Nasal cavity respiratory epithelium epithelial cell of viscerocranial mucosa (primary cell): ENCODE measurements around the gene PPP1R10. TPM values are rescaled to one million over a fixed set of nuclear protein-coding genes. Genes with fewer than 3 reads are reported as not detected.

Experiments
- total RNA-seq: library from RNA; depleted of rRNA; stranded (reverse); fragments of >200 nt; gene quantifications from 2 replicates; pipeline ENCODE4 v1.2.3, GENCODE V29; 2014

Gene PPP1R10
- 16.4 and 22.2 TPM in 2 replicates for total RNA-seq

DNA sequence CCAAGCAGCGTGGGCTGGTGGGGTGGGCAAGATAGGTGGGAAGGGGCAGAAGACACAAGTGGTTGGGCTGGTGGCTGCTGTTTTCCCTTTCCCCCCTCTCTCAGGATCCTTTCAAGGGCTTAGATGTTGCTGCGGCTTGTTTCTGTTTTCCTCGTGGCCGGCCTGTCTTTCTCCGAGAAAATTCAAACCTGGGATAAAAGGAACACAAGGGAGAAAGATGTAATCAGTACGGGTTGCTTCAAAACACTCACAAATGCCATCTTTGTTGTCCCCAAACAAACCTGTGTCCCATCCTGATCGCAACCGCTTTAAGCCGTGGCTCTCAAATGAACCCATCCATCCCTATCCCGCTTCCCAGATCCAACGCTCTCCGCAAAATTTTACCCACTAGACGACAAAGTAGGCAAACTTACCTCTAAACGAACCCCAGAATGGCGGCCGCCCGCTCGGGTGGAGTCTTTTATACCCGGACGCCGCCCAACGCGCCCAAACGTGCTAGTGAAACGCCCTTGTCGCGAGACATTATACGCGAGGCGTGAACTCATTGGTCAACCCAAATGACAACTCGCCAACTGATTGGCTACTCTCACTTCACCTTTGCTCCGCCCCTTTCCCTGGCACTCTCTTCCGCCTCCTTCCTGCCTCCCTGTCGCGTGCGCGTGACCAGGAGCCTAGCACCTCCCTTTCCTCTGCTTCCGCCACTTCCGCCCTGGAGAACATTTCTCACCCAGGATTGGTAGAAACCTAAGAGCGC lies at the start of gene PPP1R10:
TSS of gene PPP1R10 (minus strand) at position 433 of the 754 bp plus-strand sequence. CDS start 7,299 bp downstream, outside the sequence.

DNA sequence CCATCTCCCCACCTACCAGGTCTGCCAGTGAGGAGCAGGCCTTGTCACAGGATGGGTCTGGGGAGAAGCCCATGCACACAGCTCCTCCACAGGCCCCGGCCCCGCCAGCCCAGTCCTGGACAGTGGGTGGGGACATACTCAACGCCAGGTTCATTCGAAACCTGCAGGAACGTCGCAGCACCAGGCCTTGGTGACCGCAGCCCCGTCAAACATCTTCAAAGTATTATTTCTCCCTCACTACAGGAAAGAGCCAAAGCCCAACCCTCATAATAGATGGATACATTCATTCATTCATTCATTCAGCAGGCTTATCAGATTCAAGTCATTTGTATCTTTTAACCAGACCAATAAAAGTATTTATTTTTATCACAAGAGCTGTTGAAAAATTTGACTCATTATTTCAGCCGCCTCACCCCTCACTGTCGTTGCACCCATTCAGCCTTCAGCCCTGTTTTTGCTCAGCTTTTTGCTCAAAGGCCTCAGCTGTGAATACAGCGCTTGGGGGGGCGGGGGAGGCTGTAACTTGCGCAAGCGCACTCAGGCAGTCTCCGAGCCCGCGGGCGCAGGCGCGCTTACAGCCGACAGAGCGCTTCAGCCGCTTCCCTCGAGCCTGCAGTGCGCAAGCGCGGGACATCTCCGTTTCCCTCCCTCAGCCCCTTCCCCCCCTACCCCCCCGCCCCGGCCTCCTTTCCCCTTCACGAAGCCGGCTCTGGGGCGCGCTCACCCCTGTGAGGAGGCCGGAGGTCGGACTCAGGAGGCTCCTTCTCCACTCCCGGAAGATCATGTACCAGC lies 29.6 kb upstream of the PPP1R10 start, which contains the start of gene C6orf136:
TSS of gene C6orf136 (plus strand) at position 684 of the 792 bp plus-strand sequence. CDS start at position 783, 99 bp downstream.

DNA sequence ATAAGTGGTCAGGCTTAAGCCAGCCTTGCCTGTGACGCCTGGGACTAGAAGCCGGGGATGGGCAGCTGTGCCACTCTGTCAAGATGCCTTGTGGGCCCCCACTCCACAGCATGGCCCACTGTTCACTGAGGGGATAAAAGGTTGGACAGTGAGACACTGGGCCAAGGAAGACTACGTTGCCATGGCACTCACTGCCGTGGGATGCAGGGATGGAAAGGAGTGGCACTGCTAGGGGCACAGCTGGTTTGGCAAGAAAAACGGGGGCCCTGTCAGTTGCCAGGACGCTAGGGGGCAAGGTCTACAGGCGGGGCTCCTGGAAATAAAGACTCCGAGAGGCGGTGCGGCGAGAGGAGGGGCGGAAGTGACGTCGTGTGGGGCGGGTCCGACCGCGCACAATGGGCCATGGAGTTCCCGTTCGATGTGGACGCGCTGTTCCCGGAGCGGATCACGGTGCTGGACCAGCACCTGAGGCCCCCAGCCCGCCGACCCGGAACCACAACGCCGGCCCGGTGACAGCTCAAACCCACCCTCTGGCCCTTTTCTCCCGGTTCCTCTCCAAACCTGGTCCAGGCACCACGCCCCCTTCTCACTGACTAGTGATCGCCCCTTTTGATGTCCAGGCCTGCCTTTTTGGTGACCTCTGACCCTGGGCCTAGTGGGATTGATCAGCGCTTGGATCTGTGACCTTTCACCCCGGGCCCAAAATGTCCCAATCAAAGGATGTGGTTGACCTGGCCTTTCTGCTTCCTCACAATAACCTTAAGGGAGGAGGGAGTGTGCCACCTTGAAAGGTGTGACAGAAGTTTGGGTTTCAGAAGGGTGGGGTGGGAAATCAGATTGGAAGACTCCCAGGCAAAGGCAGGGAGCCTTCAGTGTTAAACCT lies 9.7 kb upstream of the PPP1R10 start, which contains the start of gene ATAT1:
TSS of gene ATAT1 (plus strand) at position 391 of the 883 bp plus-strand sequence.

DNA sequence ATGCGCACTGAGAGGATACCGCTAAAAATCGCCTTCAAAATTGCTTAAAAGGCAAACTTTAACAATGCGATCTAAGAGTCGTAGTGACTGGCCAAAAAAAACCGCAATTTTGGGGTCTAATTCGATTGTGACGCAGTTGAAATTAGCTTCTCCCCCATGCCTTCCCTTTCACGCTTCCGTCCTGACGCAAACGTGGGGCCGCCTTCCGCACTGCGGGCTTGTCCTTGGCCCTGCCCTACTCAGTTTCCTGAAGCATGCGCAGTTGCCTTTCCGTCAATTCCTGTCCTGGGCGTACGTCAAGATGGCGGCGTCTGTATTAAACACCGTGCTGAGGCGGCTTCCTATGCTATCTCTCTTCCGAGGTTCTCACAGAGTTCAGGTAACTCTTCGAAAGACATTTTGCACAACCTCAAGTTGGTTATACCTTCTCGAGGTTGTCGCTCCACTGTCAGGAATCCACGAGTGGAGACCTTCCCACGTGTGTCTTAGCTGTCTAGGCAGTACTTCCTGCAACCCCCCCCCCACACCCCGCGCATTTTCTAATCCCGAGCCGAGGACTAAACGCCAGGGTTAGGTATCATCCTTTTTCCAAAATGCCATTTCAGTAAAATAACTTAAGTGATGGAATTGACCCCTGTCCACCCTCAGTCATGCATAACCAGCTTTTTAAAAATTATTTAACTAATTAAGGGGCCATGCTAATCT lies 674 bp upstream of the PPP1R10 start, which contains the start of gene MRPS18B:
TSS of gene MRPS18B (plus strand) at position 276 of the 705 bp plus-strand sequence. CDS start at position 302, 26 bp downstream.

DNA sequence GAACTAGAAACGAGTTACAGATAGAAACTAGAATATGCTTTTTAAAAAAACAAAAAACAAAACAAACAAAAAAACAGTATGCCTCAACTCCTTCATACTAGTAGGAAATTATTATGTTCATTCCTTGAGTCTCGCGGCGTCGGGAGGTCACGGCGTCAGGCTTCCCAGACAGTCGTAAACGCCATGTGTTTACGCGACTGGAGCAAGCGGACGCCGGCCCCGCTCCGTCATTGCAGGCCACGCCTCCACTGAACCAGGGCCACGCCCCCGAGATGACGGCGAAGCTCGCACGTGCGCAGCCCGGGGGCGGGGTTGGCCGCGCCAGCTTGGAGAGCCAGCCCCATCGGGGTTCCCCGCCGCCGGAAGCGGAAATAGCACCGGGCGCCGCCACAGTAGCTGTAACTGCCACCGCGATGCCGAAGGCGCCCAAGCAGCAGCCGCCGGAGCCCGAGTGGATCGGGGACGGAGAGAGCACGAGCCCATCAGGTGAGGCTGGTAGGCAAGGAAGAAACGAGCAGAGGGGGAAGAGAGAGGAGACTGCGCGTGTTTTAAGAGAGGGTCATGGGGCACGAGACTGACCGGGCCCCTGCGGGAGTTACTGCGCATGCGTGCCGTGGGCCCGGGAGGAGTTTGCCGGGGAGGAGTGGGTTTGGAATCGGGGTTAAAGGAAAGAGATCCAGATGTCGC lies 45.8 kb downstream of the PPP1R10 start, which contains the start of gene ABCF1:
TSS of gene ABCF1 (plus strand) at position 368 of the 687 bp plus-strand sequence. CDS start at position 414, 46 bp downstream.

DNA sequence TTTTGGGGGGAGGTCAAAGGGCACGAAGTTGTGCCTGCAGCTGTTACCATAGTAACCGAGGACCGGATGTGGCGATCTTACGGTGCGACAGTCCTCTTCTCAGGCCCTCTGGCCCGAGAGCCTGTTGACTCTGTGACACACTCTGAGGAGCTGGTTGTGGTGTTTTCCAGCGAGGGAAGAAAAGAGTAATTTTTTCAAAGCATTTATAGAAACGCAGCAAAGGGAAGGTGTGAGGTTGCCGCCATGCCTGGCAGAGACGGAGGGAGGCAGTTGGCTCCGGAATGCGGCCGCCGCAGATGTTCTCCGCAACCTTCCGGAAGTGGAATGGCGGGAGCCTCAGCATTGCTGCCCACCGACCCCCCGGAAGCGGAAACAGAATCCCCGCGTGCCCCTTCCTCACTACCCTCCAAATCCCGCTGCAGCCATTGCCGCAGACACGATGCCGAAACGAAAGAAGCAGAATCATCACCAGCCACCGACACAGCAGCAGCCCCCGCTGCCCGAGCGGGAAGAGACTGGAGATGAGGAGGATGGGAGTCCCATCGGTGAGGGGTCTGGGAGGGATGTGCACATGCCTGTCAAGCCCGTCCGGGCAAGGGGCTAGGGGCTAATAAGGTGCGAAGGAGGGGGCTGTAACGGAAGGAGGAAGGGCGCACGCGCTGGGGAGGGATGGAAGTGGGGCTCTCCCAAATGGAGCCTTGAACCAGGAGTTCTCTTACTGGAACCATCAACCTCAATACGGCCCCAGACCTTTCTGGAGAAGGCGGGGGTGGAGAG lies 59.9 kb downstream of the PPP1R10 start, which contains the start of gene PRR3:
TSS of gene PRR3 (plus strand) at position 390 of the 777 bp plus-strand sequence. CDS start at position 440, 50 bp downstream.

DNA sequence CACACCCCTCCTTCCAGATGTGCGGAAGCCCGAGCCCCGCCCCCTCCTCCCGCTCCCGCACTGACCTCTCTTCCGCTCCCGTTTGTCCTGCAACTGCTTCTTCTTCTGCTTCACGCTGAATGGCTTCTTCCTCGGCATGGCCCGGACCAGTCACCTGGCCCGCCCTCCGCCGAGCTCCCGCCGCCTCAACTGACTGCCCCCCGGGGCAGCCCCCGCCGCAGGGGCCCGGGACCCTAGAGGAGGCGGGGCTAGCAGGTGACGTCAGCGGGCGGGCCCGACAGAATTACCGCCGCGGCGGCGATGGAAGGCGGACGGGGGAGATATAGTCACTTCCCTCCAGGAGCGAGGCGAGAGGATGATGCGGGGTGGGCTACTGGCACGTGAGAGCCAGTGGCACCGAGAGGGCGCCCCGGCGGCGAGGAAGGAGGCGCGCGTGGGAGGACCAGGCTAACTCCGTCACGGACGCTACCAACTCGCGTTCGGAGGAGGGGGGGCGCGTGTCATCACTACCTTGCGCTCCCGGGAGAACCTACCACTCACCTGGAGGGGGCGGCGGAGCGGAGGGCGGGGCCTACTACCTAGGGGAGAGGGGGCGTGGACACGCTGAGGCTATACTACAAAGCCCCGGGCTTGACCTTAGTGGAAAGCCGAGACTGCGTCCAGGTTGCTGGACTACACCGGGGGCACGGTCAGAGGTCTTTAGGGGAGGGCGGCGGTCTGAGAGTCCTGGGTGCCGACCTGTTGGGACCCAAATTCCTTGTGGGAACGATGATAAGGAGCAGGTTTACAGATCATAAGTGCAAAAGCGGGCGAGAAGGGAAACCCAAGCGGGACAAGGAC lies 60.8 kb downstream of the PPP1R10 start, which contains the start of gene GNL1:
TSS of gene GNL1 (minus strand) at position 424 of the 840 bp plus-strand sequence. CDS start at position 138, 286 bp downstream.

Other genes with a start within 250 kb of the PPP1R10 start
- 157 and 192 TPM in 2 replicates for gene HLA-E, start 127.7 kb downstream of the PPP1R10 start, total RNA-seq
- gene GNL1, start 60.8 kb downstream of the PPP1R10 start, total RNA-seq = 30.9 and 31.4 TPM in 2 replicates
- 3.1 and 4.3 TPM in 2 replicates for gene PRR3, start 59.9 kb downstream of the PPP1R10 start, total RNA-seq
- 42.0 and 70.8 TPM in 2 replicates for gene ABCF1, start 45.8 kb downstream of the PPP1R10 start, total RNA-seq
- gene MRPS18B, start 597 bp upstream of the PPP1R10 start, total RNA-seq = 32.7 and 94.3 TPM in 2 replicates
- 1.4 and 5.1 TPM in 2 replicates for gene ATAT1, start 9.6 kb upstream of the PPP1R10 start, total RNA-seq
- 3.1 and 3.8 TPM in 2 replicates for gene C6orf136, start 29.9 kb upstream of the PPP1R10 start, total RNA-seq
- 43.7 and 45.3 TPM in 2 replicates for gene DHX16, start 55.8 kb upstream of the PPP1R10 start, total RNA-seq
- 40.7 and 56.9 TPM in 2 replicates for gene PPP1R18, start 69.4 kb upstream of the PPP1R10 start, total RNA-seq
- 0.34 and 2.0 TPM in 2 replicates for gene NRM, start 73.7 kb upstream of the PPP1R10 start, total RNA-seq
- gene MDC1, start 100.0 kb upstream of the PPP1R10 start, total RNA-seq = 4.4 and 7.2 TPM in 2 replicates
- gene TUBB, start 103.1 kb upstream of the PPP1R10 start, total RNA-seq = 88.5 and 229 TPM in 2 replicates
- 23.2 and 75.0 TPM in 2 replicates for gene FLOT1, start 125.4 kb upstream of the PPP1R10 start, total RNA-seq
- gene IER3, start 127.3 kb upstream of the PPP1R10 start, total RNA-seq = 110 and 273 TPM in 2 replicates